GM23338 (cell line): ENCODE measurements around the gene CDKAL1. TPM values are rescaled to one million over a fixed set of nuclear protein-coding genes. Genes with fewer than 3 reads are reported as not detected.

Source experiments
- ATAC-seq: fragments of 200-7000 bp; cut with Tn5 transposase; 3 replicates; pipeline ENCODE4 v1.9.1; 2020
- DNase-seq: peaks from one replicate; pipeline ENCODE4 v3.0.0-alpha.2; 2015; ENCODE audit warnings: low spot score
- H2AFZ ChIP-seq: fragments of 200-600 bp; sonication (generic); 2 replicates; pipeline ENCODE4 v1.8.0; 2016; ENCODE audit warnings: antibody characterized with exemption, mild to moderate bottlenecking, moderate library complexity
- H3F3A ChIP-seq: fragments of 200-600 bp; sonication (generic); replicated peaks from 2 replicates; pipeline ENCODE4 v1.8.0; 2017; ENCODE audit warnings: antibody characterized with exemption, mixed run types, low read depth
- H3K27ac ChIP-seq: fragments of 200-600 bp; sonication (generic); 2 replicates; pipeline ENCODE4 v1.6.1; 2016; ENCODE audit warnings: low read depth
- H3K27me3 ChIP-seq: fragments of 200-600 bp; sonication (generic); 2 replicates; pipeline ENCODE4 v1.8.0; 2016; ENCODE audit warnings: mild to moderate bottlenecking, mixed run types, moderate library complexity; ENCODE audit not compliant: insufficient read depth
- H3K36me3 ChIP-seq: fragments of 200-600 bp; sonication (generic); 2 replicates; pipeline ENCODE4 v1.8.0; 2016; ENCODE audit warnings: mild to moderate bottlenecking; ENCODE audit not compliant: insufficient read depth
- H3K4me1 ChIP-seq: fragments of 200-600 bp; sonication (generic); 2 replicates; pipeline ENCODE4 v1.8.0; 2016; ENCODE audit warnings: mild to moderate bottlenecking, moderate library complexity; ENCODE audit not compliant: insufficient read depth
- H3K4me2 ChIP-seq: fragments of 200-600 bp; sonication (generic); 2 replicates; pipeline ENCODE4 v1.7.1; 2017; ENCODE audit warnings: mixed run types
- H3K4me3 ChIP-seq: fragments of 200-600 bp; sonication (generic); 2 replicates; pipeline ENCODE4 v1.6.1; 2016; ENCODE audit warnings: mixed run types
- H3K79me2 ChIP-seq: fragments of 200-600 bp; sonication (generic); replicated peaks from 2 replicates; pipeline ENCODE4 v1.8.0; 2017; ENCODE audit warnings: mild to moderate bottlenecking; ENCODE audit not compliant: insufficient read depth
- H3K9me2 ChIP-seq: fragments of 200-600 bp; sonication (generic); 2 replicates; pipeline ENCODE4 v1.8.0; 2017; ENCODE audit not compliant: insufficient read depth
- H4K20me1 ChIP-seq: fragments of 200-600 bp; sonication (generic); replicated peaks from 2 replicates; pipeline ENCODE4 v1.8.0; 2017; ENCODE audit warnings: mild to moderate bottlenecking; ENCODE audit not compliant: insufficient read depth
- H3K27ac Mint-ChIP-seq: 2 replicates; pipeline ENCODE4 v1.8.0; 2020; ENCODE audit warnings: inconsistent platforms, mild to moderate bottlenecking, moderate library complexity, mixed read lengths
- H3K27me3 Mint-ChIP-seq: 3 replicates; pipeline ENCODE4 v1.8.0; 2022; ENCODE audit warnings: low read depth, mild to moderate bottlenecking, moderate library complexity, mixed read lengths, inconsistent platforms; ENCODE audit not compliant: insufficient read depth, poor library complexity
- H3K36me3 Mint-ChIP-seq: 3 replicates; pipeline ENCODE4 v1.8.0; 2021; ENCODE audit warnings: low read depth, mild to moderate bottlenecking, inconsistent platforms, moderate library complexity, mixed read lengths
- H3K4me1 Mint-ChIP-seq: 3 replicates; pipeline ENCODE4 v1.8.0; 2020; ENCODE audit warnings: mild to moderate bottlenecking, inconsistent platforms, mixed read lengths
- H3K4me3 Mint-ChIP-seq: 3 replicates; pipeline ENCODE4 v1.8.0; 2021; ENCODE audit warnings: moderate library complexity, mild to moderate bottlenecking, inconsistent platforms, mixed read lengths
- H3K9me3 Mint-ChIP-seq: 3 replicates; pipeline ENCODE4 v1.8.0; 2020; ENCODE audit warnings: moderate library complexity, mild to moderate bottlenecking, inconsistent platforms, mixed read lengths
- CREB1 ChIP-seq: fragments of 250-450 bp; sonication (Bioruptor Pico); IDR thresholded peaks from 2 replicates; pipeline ENCODE4 v1.5.0; 2020; ENCODE audit warnings: low read depth, mild to moderate bottlenecking, moderate library complexity
- CTCF ChIP-seq, 2 experiments: fragments of 200-600 bp in 1 of 2; sonication (generic) in 1 of 2; conservative IDR thresholded peaks; 2 replicates each; pipeline versions ENCODE4 v1.5.1 to v1.6.1; 2016 to 2017; ENCODE audit warnings: antibody characterized with exemption in 2 of 2, low read depth in 2 of 2, mild to moderate bottlenecking in 2 of 2, moderate library complexity in 1 of 2
- EZH2 ChIP-seq: fragments of 200-600 bp; sonication (generic); IDR thresholded peaks from one replicate; pipeline ENCODE4 v1.8.0; 2017; ENCODE audit warnings: antibody characterized with exemption, mild to moderate bottlenecking, low read depth; ENCODE audit not compliant: unreplicated experiment
- EZH2phosphoT487 ChIP-seq: fragments of 200-600 bp; sonication (generic); IDR thresholded peaks from one replicate; pipeline ENCODE4 v1.8.1; 2018; ENCODE audit warnings: antibody characterized with exemption; ENCODE audit not compliant: unreplicated experiment
- JUNB ChIP-seq: IDR thresholded peaks from one replicate; pipeline ENCODE4 v1.6.1; 2016; ENCODE audit warnings: antibody characterized with exemption; ENCODE audit not compliant: unreplicated experiment
- NANOG ChIP-seq: IDR thresholded peaks from 2 replicates; pipeline ENCODE4 v1.6.1; 2016; ENCODE audit warnings: antibody characterized with exemption, borderline replicate concordance
- POLR2AphosphoS5 ChIP-seq: IDR thresholded peaks from 2 replicates; pipeline ENCODE4 v1.6.1; 2016; ENCODE audit warnings: antibody characterized with exemption, low read depth
- REST ChIP-seq: IDR thresholded peaks from one replicate; pipeline ENCODE4 v1.6.1; 2018; ENCODE audit warnings: antibody characterized with exemption; ENCODE audit not compliant: unreplicated experiment
- STAT1 ChIP-seq: IDR thresholded peaks from one replicate; pipeline ENCODE4 v1.6.1; 2016; ENCODE audit warnings: antibody characterized with exemption; ENCODE audit not compliant: unreplicated experiment
- ZNF114 ChIP-seq: fragments of 250-450 bp; sonication (Bioruptor Pico); IDR thresholded peaks from 2 replicates; pipeline ENCODE4 v1.5.0; 2020; ENCODE audit warnings: mild to moderate bottlenecking, moderate library complexity
- polyA plus RNA-seq: library from polyadenylated mRNA; unstranded; fragments of >200 nt; fragmentation: Nextera tagmentation; extraction: Ambion mirVana; gene quantifications from 2 replicates; pipeline ENCODE4 v1.2.1, GENCODE V29; 2016
- total RNA-seq: library from RNA; depleted of rRNA; stranded (reverse); fragments of >200 nt; shearing (Covaris generic); gene quantifications from 2 replicates; pipeline ENCODE4 v1.2.3, GENCODE V29; 2014
- TF ChIP-seq, protein P1 (sequence below): fragments of 250-450 bp; sonication (Bioruptor Pico); IDR thresholded peaks from 2 replicates; pipeline ENCODE4 v1.5.0; 2020; ENCODE audit warnings: mild to moderate bottlenecking, moderate library complexity

Gene CDKAL1
- total and polyA plus RNA-seq, 2 experiments from 2014 or later = 17.8 to 35.0 TPM

DNA sequence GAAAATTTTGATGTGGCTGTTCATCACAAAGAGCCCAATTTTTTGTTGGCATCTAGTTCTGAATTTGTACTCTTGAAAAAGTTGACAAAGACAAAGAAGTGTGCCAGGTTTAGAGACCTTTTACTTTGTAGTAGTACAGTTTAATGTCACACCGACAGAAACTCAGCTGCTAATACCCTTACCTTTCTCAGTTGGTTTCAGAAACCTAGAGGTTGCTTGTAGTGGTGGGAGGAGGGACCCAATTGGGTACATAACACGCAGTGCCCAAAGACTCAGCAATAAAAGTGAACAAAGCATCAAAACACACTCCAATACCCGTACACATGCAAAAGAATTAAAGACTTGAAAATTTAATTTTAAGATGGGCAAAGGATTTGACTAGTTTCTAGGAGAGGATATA is 203.7 kb downstream of the CDKAL1 start:
- no peaks in the 10 kb centered on the region for H3K4me1 ChIP-seq
- peaks cover 4% of the 10 kb centered on the region for H3K4me1 Mint-ChIP-seq
- H2AFZ ChIP-seq = no peak overlapping the region
- H3K4me3 Mint-ChIP-seq = no peak overlapping the region
- no peaks in the 10 kb centered on the region for H3K27me3 ChIP-seq
- peaks cover 8% of the 10 kb centered on the region; the same call in 1 of the 2 replicates for H3K79me2 ChIP-seq
- no peaks in the 10 kb centered on the region for H3K9me3 Mint-ChIP-seq
- no peaks in the 10 kb centered on the region for H3K27me3 Mint-ChIP-seq
- H3K36me3 ChIP-seq = no peaks in the 10 kb centered on the region
- no peak overlapping the region for H3K4me3 ChIP-seq
- H3K4me2 ChIP-seq = no peak overlapping the region
- H3K9me2 ChIP-seq = 0 out of 2 replicates have a peak, but pooled peaks cover 4% of the 10 kb centered on the region
- DNase-seq (no peak), ATAC-seq (no peak)
- H3K27ac Mint-ChIP-seq = no peak overlapping the region
- H4K20me1 ChIP-seq = no peaks in the 10 kb centered on the region
- no peaks in the 10 kb centered on the region for H3F3A ChIP-seq
- TF ChIP-seq POLR2AphosphoS5 (no peak), CTCF (conservative IDR thresholded peaks at IDR 0.05; ENCODE audit: low read depth in 2 of 2) (no peak), NANOG (no peak), CREB1 (CRISPR knock-in tag) (no peak), REST (no peak), EZH2phosphoT487 (no peak), EZH2 (no peak), ZNF114 (CRISPR knock-in tag) (no peak), STAT1 (no peak), JUNB (no peak)
- TF ChIP-seq, protein P1, sequence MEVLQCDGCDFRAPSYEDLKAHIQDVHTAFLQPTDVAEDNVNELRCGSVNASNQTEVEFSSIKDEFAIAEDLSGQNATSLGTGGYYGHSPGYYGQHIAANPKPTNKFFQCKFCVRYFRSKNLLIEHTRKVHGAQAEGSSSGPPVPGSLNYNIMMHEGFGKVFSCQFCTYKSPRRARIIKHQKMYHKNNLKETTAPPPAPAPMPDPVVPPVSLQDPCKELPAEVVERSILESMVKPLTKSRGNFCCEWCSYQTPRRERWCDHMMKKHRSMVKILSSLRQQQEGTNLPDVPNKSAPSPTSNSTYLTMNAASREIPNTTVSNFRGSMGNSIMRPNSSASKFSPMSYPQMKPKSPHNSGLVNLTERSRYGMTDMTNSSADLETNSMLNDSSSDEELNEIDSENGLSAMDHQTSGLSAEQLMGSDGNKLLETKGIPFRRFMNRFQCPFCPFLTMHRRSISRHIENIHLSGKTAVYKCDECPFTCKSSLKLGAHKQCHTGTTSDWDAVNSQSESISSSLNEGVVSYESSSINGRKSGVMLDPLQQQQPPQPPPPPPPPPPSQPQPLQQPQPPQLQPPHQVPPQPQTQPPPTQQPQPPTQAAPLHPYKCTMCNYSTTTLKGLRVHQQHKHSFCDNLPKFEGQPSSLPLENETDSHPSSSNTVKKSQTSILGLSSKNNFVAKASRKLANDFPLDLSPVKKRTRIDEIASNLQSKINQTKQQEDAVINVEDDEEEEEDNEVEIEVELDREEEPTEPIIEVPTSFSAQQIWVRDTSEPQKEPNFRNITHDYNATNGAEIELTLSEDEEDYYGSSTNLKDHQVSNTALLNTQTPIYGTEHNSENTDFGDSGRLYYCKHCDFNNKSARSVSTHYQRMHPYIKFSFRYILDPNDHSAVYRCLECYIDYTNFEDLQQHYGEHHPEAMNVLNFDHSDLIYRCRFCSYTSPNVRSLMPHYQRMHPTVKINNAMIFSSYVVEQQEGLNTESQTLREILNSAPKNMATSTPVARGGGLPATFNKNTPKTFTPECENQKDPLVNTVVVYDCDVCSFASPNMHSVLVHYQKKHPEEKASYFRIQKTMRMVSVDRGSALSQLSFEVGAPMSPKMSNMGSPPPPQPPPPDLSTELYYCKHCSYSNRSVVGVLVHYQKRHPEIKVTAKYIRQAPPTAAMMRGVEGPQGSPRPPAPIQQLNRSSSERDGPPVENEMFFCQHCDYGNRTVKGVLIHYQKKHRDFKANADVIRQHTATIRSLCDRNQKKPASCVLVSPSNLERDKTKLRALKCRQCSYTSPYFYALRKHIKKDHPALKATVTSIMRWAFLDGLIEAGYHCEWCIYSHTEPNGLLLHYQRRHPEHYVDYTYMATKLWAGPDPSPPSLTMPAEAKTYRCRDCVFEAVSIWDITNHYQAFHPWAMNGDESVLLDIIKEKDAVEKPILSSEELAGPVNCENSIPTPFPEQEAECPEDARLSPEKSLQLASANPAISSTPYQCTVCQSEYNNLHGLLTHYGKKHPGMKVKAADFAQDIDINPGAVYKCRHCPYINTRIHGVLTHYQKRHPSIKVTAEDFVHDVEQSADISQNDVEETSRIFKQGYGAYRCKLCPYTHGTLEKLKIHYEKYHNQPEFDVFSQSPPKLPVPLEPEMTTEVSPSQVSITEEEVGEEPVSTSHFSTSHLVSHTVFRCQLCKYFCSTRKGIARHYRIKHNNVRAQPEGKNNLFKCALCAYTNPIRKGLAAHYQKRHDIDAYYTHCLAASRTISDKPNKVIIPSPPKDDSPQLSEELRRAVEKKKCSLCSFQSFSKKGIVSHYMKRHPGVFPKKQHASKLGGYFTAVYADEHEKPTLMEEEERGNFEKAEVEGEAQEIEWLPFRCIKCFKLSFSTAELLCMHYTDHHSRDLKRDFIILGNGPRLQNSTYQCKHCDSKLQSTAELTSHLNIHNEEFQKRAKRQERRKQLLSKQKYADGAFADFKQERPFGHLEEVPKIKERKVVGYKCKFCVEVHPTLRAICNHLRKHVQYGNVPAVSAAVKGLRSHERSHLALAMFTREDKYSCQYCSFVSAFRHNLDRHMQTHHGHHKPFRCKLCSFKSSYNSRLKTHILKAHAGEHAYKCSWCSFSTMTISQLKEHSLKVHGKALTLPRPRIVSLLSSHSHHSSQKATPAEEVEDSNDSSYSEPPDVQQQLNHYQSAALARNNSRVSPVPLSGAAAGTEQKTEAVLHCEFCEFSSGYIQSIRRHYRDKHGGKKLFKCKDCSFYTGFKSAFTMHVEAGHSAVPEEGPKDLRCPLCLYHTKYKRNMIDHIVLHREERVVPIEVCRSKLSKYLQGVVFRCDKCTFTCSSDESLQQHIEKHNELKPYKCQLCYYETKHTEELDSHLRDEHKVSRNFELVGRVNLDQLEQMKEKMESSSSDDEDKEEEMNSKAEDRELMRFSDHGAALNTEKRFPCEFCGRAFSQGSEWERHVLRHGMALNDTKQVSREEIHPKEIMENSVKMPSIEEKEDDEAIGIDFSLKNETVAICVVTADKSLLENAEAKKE = no peak
- H3K27ac ChIP-seq = no peak overlapping the region
- peaks cover 10% of the 10 kb centered on the region; the same call in 2 of the 3 replicates for H3K36me3 Mint-ChIP-seq
